ENCODE measurements around the gene AP3S1. TPM values are rescaled to one million over a fixed set of nuclear protein-coding genes. Genes with fewer than 3 reads are reported as not detected.

Gene AP3S1
- polyA plus RNA-seq, 12 donors = 81.4 to 162 (median 119) TPM; not detected in 1

DNA sequence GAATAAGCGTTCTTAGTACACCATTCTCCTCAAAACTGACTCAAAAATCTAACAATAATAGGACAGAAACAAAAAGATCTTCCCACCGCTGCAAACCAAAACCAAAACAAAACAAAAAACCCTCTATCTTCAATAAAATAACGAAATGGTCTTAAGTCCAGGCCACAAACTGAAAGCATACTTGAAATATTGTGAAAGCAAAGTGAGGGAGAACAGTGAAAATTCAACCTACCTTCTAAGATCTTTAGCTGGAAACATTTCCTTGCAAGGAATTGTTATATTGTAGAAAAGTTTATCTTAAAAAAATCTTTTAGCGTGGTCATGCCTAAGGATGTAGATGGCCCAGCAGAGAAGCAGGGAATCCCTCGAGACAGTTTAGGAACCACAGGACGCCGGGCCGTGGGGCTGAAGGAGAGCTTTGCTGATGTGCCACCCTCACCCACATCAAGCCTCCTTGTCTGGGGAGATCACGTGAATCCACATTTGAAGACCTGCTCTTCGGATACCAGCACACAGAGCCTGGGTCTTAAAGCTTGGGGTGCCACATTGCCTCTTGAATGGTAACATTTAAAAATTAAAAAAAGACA lies 92.7 kb downstream of the AP3S1 start:
- no peak for DNase-seq

DNA sequence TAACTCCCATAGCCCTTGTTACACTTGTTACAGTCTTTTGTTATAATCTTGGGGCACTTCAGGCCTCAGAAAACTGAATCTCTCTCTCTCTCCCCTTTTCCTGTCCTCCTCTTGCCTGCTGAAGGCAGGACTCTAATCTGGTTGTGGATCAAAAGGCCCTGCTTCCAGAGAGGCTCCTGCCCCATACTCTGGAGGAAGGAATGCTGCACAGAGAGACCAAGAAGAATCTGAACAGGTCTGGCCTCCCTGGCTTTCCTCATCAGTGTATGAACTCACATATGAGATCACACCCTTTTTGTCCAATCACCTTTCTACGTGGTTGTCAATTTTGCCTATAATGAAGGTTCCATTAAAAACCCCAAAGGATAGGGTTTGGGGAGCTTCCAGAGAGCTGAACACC lies 94.3 kb downstream of the AP3S1 start:
- DNase-seq = no peak

DNA sequence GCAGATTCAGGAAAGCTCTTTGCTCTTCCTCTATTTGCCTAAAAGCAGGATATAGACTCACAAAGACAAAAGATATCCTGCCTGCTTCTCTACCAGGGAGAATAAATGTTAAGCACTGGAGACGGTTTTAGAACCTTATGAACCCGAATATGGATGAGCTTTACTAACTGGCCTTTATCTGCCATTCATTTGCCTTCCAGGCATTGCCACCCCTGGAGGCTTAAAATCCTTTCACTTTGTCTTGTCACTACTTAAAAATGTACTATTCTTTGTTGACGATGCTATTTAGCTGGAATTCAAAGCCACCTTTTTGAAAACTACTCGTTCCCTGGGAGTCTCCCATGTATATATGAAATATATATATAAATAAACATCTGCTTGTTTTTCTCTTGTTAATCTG lies 97.3 kb downstream of the AP3S1 start:
- DNase-seq = no peak

DNA sequence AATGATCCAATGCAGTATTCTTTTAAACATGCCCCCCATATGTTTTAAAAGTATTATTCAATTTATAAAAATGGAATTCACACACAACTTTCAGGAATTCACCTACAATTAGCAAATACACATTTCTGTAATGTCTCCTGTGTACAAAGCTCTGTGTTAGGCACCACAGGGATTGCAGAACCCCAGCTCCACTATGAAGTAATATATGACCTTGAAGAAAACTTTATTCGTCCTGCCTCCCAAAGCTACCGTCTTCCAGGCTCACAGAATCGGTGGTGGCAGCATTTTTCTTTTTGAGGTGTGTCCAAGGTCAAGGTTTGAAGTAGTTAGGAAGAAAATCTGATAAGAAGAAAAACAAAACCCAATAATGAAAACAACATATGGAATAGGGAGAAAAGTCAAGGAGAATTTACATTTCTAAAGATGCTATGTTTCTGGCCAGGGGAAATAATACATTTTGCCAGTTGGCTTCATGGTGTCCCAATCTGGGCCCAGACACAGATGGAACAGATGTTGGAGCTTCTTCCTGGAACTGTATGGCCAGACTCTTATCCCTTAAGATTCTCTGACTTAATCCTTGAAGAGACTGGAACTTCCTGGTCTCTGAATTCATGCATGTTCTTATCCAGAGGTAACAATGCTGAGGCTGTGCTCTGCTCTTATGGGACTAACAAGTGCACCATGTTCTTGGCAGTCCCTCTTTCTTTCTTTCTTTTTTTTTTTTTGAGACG lies 98.5 kb downstream of the AP3S1 start:
- peak; percentile 83 for DNase-seq

DNA sequence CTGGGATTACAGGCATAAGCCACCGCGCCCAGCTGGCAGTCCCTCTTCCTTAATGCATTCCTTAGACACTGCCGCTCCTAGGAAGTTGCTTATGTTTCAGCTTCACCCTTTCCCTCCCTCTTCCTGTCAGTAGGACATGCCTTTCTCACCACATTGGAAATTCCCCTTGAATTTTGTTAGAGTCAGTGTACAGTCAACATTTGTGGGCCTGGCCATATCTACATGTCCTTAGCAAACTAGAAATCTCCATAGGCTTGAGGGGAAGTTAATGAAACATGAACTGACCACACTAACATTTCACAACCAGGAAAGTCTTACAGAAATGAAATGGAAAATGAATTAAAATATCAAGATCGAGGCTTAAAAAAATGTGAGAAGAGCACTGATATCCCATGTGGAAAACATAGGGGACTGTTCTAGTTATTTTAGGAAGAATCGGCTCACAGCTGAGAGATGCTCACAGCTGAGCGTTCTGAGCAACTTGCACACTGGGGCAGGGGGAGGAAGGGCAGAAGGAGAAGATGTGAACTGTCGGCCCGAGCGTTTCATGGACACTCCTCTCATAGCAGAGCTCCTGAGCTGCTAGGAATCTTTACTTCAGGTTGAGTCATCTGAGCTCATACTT lies 99.4 kb downstream of the AP3S1 start:
- peak; percentile 66 for DNase-seq

DNA sequence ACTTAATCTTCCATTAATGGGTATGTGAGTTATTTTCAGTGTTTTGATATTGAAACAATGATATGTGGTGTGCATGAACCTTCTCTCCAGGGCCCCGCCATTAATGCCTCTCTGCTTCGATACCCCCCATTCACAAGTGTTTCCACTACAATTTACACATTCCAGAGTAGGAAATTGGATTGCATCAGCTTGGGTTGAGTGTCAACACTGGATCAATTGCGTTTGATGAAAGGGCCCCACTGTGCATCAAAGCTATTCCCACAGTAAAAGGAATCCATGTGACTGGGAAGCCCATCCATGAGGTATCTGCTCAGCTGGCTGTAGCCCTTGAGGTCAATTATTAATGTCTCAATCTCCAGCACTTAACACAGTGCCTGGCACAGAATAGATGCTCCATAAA lies 102.8 kb downstream of the AP3S1 start:
- DNase-seq = no peak

DNA sequence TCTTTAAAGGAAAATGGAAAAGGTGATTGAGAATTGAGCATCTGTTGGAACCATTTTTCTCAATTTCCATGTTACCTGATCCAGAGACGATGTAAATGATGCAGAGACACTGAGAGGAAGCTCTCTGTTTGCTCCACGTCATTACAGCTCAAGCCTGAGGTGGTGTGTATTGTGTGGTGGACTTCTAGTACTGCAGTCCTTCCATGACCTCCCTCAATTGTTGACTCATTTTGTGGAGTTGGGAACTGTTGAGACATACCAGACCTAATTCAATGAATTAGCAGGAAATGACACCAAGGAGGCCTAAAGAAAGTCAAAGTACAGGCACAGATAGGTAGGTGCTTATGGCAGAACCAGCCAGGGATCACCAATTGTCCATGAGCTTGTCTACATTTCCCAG lies 104.9 kb downstream of the AP3S1 start:
- no peak for DNase-seq

DNA sequence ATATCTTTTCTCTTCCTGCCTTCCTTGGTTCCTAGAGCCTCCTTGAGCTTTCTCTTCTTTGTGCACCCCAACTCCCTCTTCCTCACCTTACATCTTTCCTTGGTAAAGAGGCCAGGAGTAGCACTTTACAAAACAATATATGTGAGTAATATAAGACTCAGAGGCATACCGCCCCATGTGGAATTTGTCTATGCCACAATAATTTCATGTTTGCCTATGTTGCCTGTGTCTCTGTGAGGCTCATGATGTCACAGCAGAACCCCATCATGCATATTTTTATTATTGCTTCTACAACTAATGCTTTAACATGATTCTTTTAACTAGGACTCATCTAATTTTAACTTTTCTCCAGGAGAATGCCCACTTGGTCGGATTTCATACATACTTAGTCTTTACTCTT lies 105.5 kb downstream of the AP3S1 start:
- no peak for DNase-seq

DNA sequence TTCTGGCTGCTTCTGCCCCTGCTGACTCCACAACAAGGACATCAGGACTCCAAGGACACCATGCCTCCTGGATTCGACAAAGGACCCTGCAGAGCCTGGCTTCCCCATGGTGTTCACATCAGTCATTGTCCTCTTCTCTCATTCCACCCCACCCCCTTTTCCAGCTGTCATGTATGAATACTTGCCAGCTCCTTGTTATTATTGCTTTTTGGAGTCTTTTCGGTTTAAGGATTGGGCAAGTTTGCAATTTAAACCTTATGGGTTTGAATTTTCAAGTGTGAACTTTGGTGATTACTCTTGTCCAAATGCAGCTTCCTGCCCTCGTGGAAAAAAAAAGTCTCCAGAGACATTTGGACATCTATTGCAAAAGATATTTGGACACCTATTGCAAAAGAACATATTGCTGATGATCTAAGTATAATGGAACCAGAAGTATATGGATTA lies 106.4 kb downstream of the AP3S1 start:
- peak; percentile 76 for DNase-seq

DNA sequence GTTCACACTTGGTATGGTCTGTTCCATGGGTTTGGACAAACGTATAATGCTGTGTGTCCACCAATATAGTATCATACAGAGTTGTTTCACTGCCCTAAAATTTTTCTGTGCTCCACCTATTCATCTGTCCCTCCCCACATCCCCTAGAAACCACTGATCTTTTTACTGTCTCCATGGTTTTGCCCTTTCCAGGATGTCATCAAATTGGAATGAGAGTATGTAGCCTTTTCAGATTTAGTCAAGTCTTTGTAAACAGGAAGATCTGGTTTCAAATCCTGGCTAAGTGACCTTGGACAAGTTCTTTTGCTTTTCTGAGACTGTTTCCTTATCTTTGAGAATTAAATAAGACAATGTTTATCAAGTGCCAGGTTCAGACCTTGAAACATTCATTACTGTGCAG lies 107.4 kb downstream of the AP3S1 start:
- no peak for DNase-seq

DNA sequence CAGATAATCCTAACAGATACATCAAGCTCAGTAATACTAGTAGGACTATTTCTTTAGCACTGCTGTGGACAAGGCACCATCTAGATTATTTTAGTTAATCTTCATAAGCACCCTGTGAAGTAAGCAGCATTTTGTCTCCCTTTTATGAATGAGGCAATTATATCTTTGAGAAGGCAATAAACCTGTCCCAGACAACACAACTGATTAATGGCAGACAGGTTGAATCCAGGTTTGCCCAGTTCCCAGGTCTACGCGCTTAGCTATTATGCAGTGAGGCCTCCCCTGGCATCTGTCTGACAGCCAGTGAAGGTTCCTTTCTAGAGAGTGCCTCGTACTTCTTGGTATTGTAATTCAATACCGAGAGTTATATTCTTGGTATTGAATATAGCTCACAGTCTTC lies 110.9 kb downstream of the AP3S1 start:
- no peak for DNase-seq

DNA sequence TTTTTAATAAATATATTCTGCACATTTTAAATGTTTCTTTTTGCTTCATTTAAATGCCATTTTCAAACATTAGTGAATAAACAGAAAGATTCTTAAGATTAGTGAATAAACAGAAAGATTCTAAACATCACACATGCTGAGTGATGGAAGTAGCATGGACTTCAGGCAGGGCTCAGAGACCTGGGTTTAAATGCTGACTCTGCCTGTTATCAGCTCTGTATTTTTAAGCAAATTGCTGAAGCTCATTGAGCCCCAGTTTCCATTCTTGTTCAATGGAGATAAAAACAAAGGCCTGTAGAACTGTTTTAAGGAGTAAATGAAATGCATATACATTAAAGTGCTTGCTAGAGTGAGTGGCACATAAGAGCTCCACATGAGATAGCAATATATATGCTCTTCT lies 112.4 kb downstream of the AP3S1 start:
- no peak for DNase-seq

DNA sequence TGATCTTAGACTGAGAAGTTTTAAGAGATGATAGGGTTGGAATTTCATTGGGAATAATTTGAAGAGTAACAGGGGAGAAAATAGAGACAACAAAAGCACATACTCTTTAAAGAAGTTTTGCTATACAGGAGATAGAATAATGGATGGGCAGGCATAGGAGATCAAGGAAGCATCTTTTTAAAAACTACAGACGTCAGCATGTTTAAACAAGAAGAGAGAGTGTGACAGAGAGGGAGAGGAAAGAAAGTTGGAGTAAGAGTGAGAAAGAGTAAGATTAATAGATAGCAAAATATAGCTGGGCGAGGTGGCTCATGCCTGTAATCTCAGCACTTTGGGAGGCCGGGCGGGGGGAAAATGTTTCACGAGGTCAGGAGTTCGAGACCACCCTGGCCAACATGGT lies 115.2 kb downstream of the AP3S1 start:
- no peak for DNase-seq

DNA sequence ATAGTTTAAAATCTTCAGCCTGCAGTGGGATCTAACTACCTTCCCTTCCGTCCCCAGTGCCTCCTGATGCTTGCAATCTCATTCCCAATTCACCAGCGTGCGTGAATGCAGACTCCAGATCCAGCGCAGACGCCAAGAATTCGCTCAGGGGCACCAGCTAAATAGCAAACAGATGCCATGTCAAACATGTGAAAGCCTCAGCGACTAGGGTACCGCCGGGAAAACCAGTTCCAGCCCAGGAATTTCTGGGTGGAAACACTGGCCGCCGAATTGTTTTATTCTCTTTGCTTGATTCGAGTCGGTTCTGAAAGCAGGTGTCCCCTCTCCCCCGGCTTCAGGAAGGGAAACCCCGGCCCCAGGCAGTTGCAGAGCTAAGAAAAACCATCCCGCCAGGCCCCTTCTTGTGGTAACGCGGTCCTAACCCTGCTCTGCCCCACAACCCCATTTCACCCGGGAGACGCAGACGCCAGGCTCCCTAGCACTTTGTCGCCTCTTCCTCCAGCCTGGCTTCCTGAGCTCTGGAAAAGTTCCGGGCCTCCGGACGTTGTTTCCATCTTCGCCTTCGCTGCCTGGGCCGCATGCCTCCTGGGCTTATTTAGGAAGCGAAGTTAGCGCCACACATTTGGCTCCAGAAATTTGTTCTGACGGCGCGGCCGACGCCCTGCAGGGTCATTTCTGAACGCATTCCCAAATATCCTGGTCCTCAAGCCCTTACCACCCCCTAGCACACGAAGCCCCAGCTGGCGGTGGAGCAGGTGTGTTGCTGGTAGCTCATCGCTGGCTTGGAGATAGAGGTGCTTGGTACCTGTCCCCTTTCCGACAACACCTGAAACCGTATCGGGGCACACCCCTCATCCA lies 119.9 kb downstream of the AP3S1 start:
- DNase-seq = no peak

DNA sequence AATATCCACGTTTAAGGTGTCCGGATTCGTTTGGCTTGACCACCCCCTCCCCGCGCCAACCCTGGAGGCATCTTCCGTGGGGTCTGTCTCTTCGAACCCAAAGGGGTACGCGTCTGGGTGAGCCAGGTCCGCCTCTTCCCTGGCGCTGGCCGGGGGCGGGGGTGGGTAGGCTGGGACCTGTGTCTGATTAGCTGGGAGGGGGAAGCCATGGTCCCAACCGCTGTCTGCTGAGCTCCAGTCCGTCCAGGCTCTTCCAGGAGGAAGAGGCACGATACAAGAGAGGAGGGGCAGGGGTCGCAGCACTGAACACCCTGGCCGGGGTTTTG lies 120.5 kb downstream of the AP3S1 start, which contains the start of gene LVRN:
LVRN (plus strand) TSS at position 237 of the 326 bp plus-strand sequence. CDS start 143 bp downstream, outside the sequence.
- no peak for DNase-seq

DNA sequence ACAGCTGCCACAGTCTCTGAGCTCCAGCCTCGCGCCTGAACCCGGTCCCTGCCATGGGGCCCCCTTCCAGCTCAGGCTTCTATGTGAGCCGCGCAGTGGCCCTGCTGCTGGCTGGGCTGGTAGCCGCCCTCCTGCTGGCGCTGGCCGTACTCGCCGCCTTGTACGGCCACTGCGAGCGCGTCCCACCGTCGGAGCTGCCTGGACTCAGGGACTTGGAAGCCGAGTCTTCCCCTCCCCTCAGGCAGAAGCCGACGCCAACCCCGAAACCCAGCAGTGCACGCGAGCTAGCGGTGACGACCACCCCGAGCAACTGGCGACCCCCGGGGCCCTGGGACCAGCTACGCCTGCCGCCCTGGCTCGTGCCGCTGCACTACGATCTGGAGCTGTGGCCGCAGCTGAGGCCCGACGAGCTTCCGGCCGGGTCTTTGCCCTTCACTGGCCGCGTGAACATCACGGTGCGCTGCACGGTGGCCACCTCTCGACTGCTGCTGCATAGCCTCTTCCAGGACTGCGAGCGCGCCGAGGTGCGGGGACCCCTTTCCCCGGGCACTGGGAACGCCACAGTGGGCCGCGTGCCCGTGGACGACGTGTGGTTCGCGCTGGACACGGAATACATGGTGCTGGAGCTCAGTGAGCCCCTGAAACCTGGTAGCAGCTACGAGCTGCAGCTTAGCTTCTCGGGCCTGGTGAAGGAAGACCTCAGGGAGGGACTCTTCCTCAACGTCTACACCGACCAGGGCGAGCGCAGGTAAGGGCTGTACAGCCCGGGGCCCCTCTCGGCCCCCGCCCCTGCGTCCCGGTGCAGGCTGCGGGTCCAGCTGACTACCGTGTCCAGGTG lies 121.0 kb downstream of the AP3S1 start:
- no peak for DNase-seq

DNA sequence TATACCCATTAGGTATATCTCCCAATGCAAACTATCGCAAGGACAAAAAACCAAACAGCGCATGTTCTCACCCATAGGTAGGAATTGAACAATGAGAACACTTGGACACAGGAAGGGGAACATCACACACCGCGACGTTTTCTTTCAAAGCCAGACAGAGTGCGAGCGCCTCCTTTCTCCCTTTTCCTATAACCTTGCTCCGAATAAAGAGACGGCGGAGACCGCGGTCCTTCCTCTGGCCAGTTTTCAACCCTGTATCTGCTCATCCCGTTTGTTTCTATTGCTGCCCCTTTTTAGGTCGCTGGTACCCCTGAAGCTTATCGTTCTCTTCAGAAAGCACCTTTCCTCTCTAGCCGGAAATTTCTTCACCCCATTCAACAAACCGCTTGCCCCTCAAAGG lies 121.8 kb downstream of the AP3S1 start:
- DNase-seq = no peak
